ENCODE results near the gene ARVCF. TPM values are rescaled to one million over a fixed set of nuclear protein-coding genes. Genes with fewer than 3 reads are reported as not detected.

The ARVCF gene
- total RNA-seq, 3 donors from 2014 or later, result 11.2 to 15.3 (median 15.1) TPM

GRCh38 chr22:20036084-20036482 is 19.5 kb upstream of the ARVCF start:
- no peaks in the 10 kb centered on the region for H3K36me3 ChIP-seq (ENCODE audit: low read depth)
- intact Hi-C loops (cut with DNase I, micrococcal nuclease), result no loop called here

DNA sequence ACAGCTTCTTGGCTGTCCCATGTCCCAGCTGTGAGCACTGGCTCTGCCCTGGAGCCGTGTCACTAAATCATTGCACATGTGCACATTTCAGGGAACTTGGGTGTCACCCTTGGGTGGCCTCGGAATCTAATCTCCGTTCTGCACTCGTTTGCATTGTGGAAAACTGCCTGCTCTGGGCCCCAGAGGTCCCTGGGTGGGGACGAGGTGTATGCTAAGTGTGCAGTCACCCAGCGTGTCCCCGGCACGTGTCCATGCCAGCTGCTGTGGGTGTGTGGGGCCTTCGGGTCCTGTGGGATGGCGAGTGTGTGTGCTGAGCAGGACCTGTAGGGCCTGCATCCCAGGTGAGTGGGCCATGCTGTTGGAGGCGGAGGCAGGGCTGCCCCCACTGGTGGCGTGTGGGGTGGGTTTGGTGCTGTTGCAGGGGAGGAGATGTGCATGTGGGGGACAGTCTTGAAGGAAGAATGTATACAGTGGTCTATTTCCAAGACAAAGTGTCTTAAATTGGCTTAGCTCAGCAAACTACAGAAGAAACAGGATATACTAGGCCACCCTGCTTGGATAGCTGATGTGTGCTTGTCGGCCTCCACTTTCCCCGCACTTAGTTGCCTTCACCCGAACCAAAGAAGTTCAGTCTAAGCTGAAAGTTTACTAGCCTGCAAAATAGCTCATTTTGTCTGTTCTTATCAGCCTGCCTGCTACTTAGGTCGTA is 18.9 kb upstream of the ARVCF start:
- H3K4me3 ChIP-seq, result no peak overlapping the region
- no peaks in the 10 kb centered on the region for H3K9me3 ChIP-seq
- H3K36me3 ChIP-seq (ENCODE audit: low read depth), result no peaks in the 10 kb centered on the region
- no peaks in the 10 kb centered on the region for H3K4me1 ChIP-seq (ENCODE audit: low read depth)
- intact Hi-C loops (cut with DNase I, micrococcal nuclease), result no loop called here
- ATAC-seq, result no peak
- DNase-seq, result no peak
- no peak for TF ChIP-seq CTCF (IDR thresholded peaks at IDR 0.05)

More at GRCh38 chr22:20036084-20036482, 19.5 kb upstream of the ARVCF start:
- no peak overlapping the region for H3K4me3 ChIP-seq
- ATAC-seq, result no peak
- no peaks in the 10 kb centered on the region for H3K4me1 ChIP-seq (ENCODE audit: low read depth)
- no peak for TF ChIP-seq CTCF (IDR thresholded peaks at IDR 0.05)
- no peaks in the 10 kb centered on the region for H3K9me3 ChIP-seq
- DNase-seq, result no peak

- intact Hi-C loops (cut with DNase I, micrococcal nuclease), result no loop called here
- H3K36me3 ChIP-seq (ENCODE audit: low read depth), result no peaks in the 10 kb centered on the region
- TF ChIP-seq CTCF (IDR thresholded peaks at IDR 0.05), result no peak
- no peak for ATAC-seq
- H3K4me3 ChIP-seq, result no peak overlapping the region
- no peaks in the 10 kb centered on the region for H3K4me1 ChIP-seq (ENCODE audit: low read depth)
- no peaks in the 10 kb centered on the region for H3K9me3 ChIP-seq
- DNase-seq, result no peak
Measured at GRCh38 chr22:20034143-20034542, 17.5 kb upstream of the ARVCF start.

- no peak for TF ChIP-seq CTCF (IDR thresholded peaks at IDR 0.05)
- H3K4me3 ChIP-seq, result no peak overlapping the region
- DNase-seq, result peak in 1 of 3 donors; percentile 18
- H3K4me1 ChIP-seq (ENCODE audit: low read depth), result no peaks in the 10 kb centered on the region
- peak; percentile 6 for ATAC-seq
- intact Hi-C loops (cut with DNase I, micrococcal nuclease), result no loop called here
- no peaks in the 10 kb centered on the region for H3K36me3 ChIP-seq (ENCODE audit: low read depth)
- no peaks in the 10 kb centered on the region for H3K9me3 ChIP-seq
Measured at GRCh38 chr22:20033045-20033706, 16.6 kb upstream of the ARVCF start.

GRCh38 chr22:20032407-20032991 is 15.9 kb upstream of the ARVCF start:
- DNase-seq (no peak), ATAC-seq (peak; percentile 32)
- Histone ChIP-seq H3K9me3 (no peaks in the 10 kb centered on the region), H3K4me3 (no peak overlapping the region), H3K4me1 (ENCODE audit: low read depth) (no peaks in the 10 kb centered on the region), H3K36me3 (ENCODE audit: low read depth) (no peaks in the 10 kb centered on the region)
- intact Hi-C loops (cut with DNase I, micrococcal nuclease), result no loop called here
- no peak for TF ChIP-seq CTCF (IDR thresholded peaks at IDR 0.05)
